HG02981 (cell line): ENCODE results near the gene LY6G6F.

Experiments used
- ATAC-seq: cut with Tn5 transposase; IDR thresholded peaks from one replicate; pipeline ENCODE4 v1.9.1; 2021; ENCODE audit warnings: mild to moderate bottlenecking, moderate library complexity; ENCODE audit not compliant: unreplicated experiment

LY6G6F gene

GRCh38 chr6:31706599-31706998, at the start of gene LY6G6F:
Gene LY6G6F (plus strand): TSS chr6:31706866. CDS start chr6:31706907, 41 bp downstream.
- no peak for ATAC-seq

- no peak for ATAC-seq
These were observed 49.1 kb upstream of the LY6G6F start for GRCh38 chr6:31657406-31658157.

- no peak for ATAC-seq
These were observed 48.4 kb upstream of the LY6G6F start for GRCh38 chr6:31658158-31658688.

GRCh38 chr6:31658983-31659648, 47.5 kb upstream of the LY6G6F start:
- ATAC-seq, result no peak

DNA sequence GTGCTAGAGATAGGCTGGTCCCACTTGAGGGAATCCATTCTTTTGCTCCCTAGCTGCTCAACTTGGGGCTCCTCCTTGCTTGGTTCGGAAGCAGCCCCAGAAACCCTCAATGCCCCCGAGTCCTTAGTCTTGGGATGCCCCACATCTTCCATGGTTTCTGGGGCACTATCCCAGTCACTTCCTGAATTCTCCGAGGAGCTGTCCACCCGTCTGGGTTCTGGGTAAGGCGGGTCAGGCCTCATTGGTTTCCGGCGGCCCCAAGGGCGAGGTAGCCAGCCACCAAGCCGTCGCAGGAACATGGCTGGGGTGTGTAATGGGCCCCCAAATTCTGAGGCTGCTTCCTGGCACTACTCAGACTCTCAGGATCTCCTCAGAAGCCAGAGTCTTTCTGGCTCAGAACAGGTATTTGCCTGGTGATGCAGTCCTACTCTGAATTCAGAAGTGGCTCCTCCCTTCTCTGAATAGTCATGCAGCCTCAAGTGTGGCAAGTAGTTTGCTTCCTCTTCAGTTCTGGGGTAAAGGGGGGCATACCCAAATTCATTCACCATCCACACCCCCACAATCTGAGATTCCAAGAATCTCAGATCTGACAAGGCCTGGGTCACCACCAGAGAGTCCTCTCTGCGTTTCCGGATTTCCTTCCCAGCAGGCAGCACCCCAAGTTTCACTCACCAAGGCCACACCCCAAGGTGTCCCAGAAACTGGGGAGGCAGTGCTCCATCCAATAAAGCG, 46.9 kb upstream of the LY6G6F start:
- ATAC-seq, result no peak

- no peak for ATAC-seq
These were observed 46.0 kb upstream of the LY6G6F start, which contains the start of gene C6orf47 for GRCh38 chr6:31660381-31661261. Gene C6orf47 (minus strand): TSS chr6:31660778. CDS start chr6:31659947, 831 bp downstream.

DNA sequence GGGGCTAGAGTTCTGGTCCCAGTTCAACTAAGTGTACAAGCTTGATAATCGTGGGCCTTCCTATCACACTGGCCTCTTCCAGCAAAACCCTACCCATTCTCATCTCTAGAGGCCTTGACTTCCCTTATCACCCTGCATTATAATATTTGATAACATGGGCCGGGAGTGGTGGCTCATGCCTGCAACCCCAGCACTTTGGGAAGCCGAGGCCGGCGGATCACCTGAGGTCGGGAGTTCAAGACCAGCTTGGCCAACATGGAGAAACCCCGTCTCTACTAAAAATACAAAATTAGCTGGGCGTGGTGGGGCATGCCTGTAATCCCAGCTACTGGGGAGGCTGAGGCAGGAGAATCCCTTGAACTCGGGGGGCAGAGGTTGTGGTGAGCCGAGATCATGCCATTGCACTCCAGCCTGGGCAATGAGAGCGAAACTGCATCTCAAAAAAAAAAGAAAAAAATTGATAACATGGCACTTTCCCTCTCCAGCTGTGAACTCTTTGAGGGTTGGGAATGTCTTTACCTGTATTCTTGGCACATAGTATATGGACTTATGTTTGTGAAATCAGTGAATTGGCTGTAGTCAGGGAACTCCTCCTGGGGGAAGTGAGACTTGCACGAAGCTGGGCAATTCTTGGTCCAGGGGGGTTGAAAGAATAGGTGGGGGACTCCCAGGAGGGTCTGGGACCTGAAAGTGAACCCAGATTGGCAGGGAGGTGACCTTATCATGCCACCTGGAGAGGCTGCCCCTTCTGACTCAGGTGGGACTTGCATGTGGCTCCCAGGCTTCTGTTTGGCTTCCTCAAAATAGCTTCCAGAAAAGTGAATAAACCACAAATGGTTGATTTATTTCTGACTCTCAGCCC, 45.2 kb upstream of the LY6G6F start:
- ATAC-seq, result no peak

- ATAC-seq, result no peak
These were observed 44.4 kb upstream of the LY6G6F start for GRCh38 chr6:31662124-31662723.

- ATAC-seq, result no peak
These were observed 43.3 kb upstream of the LY6G6F start for GRCh38 chr6:31663126-31663960.

GRCh38 chr6:31663961-31664789, 42.5 kb upstream of the LY6G6F start:
- ATAC-seq, result no peak

GRCh38 chr6:31664790-31665500, 41.7 kb upstream of the LY6G6F start, which contains the start of gene GPANK1:
Gene GPANK1 (minus strand): TSS chr6:31664997. CDS start chr6:31664478, 519 bp downstream.
- ATAC-seq, result no peak

- peak; percentile 78 for ATAC-seq
These were observed 40.9 kb upstream of the LY6G6F start, which contains the start of gene CSNK2B for GRCh38 chr6:31665501-31666336. Gene CSNK2B (plus strand): TSS chr6:31666080. CDS start chr6:31666832, 752 bp downstream.

DNA sequence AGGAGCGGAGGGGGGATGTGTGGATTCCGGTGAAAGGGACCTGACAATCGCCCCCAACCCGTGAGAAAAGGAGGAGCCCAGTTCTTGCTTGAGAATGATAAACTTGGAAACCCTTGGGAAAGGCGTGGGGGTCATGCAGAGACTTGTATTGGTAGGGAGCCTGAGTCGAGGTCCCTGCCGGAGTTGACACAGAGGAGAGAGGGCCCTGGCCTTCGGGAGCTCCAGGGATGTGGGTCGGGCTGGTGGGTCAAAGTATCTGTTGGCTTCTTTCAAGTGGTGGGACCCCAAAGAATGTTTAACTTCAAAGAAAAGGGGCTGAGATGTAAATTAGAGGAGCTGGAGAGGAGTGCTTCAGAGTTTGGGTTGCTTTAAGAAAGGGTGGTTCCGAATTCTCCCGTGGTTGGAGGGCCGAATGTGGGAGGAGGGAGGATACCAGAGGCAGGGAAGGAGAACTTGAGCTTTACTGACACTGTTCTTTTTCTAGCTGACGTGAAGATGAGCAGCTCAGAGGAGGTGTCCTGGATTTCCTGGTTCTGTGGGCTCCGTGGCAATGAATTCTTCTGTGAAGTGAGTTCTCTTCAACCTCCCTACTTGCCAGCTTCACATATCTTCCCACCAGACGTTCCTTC, 40.2 kb upstream of the LY6G6F start:
- no peak for ATAC-seq

GRCh38 chr6:31669676-31670075, 37.0 kb upstream of the LY6G6F start, which contains the start of gene LY6G5B:
Gene LY6G5B (plus strand): TSS chr6:31669976. CDS start chr6:31670951, 975 bp downstream.
- no peak for ATAC-seq

DNA sequence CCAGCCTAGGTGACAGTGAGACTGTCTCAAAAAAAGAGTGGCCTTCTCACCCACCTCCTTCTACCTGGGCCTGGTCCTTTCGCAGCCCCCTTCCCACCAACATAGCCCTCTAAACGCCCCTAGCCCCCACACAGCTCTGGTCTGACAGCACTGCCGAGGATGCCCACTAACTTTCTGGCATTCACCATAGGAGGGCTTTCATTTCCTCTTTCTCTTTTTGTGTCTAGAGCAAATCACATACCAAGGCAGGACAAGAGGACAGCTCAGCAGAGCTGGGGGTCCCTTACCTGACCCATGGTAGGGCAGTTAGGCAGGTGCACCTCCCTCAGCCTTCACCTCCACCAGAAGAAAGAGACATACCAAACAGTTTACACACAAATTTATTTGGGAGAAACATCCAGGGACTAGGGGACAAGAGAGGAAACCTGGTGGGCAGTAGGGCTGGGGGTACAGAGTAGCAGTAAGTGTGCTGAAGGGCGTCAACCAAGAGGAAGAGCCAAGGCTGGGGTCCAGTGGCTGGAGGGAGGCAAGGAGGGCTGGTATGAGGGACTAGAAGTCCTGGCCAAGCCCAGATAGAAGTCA, 30.3 kb upstream of the LY6G6F start:
- ATAC-seq, result no peak
